Ectodermal cell (in vitro differentiated cells): Measurements from ENCODE around the gene SHISAL1.

Source experiments
- H3K27ac ChIP-seq: 2 replicates; pipeline ENCODE4 v1.7.0; 2013; ENCODE audit warnings: mild to moderate bottlenecking, low read depth, low read length; ENCODE audit not compliant: insufficient read depth, poor library complexity, severe bottlenecking
- H3K27me3 ChIP-seq: 2 replicates; pipeline ENCODE4 v1.7.0; 2013; ENCODE audit warnings: mild to moderate bottlenecking, low read length; ENCODE audit not compliant: insufficient read depth, control insufficient read depth, poor library complexity, severe bottlenecking
- H3K36me3 ChIP-seq: one replicate; pipeline ENCODE4 v1.7.0; 2013; ENCODE audit warnings: low read length; ENCODE audit not compliant: control insufficient read depth, insufficient read depth
- H3K4me1 ChIP-seq: one replicate; pipeline ENCODE4 v1.7.0; 2013; ENCODE audit warnings: low read length; ENCODE audit not compliant: control insufficient read depth, insufficient read depth
- H3K4me3 ChIP-seq: 2 replicates; pipeline ENCODE4 v1.7.0; 2013; ENCODE audit warnings: low read depth, low read length, control low read depth; ENCODE audit not compliant: insufficient read depth
- H3K9me3 ChIP-seq: 2 replicates; pipeline ENCODE4 v1.7.0; 2013; ENCODE audit warnings: mild to moderate bottlenecking, low read length, moderate library complexity; ENCODE audit not compliant: control insufficient read depth
- WGBS, 2 experiments: methylation state at CpG; one replicate each; pipeline ENCODE4 v1.1.7; 2013; ENCODE audit warnings: missing lambda C conversion rate in 2 of 2; 5-methylcytosine and 5-hydroxymethylcytosine counted together

Gene SHISAL1

DNA sequence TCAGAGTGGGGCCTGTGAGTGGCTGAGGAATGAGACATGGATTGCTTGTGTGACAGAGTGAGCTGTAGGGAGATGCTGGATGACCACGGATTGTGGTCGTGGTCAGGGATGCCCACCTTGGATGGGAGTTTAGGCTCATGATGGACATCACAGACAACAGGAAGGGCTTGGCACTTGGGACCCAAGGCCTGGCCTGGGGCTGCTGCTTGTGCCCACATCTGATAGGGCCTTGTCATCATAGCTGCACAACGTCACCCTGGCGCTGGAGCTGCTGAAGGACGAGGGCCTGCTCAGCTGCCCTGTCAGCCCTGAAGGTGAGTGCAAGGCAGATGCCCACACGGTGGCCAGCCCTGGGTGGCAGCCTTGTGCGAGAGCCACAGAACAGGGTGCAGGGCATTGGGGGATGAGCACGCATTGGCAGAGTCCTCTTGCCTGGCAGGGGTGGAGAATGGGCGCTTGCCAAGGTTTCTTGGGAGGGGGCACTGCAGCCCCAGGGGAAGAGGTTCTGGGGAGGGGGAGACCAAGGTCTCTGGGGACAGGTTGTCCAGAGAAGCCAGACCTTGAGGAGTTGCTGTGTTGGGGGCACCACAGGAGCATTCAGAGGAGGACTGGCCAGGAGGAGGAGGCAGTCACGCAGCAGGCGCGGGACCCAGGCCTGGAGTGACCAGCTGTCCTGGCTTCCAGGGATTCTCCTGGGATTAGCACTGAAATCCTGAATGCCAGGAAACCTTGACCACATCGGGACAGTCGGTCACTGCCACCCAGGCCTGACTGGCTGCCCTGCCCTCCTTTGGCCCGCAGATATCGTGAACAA is 107.0 kb downstream of the SHISAL1 start:
- H3K27me3 ChIP-seq, result no peaks in the 10 kb centered on the region
- 95 to 96% methylated on average over 16 of the region's 16 CpGs for WGBS, 2 experiments

DNA sequence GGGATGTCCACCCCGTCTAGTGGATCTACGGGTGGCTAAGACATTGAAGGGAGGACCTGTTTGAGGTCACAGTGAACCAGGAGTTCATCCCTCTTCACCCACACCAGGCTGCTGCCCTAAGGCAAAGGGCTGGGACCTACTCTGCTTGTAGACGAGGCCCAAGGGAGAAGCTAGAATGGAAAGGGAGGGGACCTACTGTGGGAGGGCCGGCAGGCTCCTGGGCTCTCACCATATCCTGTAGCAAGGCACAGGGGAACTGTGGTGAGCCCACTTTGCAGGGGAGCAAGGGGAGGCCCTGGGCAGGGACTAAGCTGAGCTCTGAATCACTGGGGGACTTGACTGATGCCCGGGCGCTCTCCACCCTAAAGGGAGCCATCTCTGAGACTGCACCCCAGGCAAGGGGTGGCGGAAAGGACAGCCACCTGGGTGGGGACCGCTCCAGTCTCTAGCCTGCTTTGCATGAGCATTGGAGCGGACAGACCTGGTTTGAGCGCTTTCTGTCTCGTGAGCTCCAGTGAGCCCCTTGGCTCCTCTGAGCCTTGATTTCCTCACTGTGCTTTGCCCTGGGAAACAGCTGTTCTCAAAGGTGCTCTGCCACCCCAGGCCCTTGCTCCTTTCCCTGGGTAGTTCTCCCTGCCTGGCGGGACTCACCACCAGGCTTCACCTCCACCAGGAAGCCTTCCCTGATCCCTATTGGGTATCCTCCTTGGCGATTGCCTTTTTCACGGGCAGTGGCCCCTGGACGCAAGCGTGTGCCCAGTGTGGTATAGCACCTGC is 107.8 kb downstream of the SHISAL1 start:
- 91 to 93% methylated on average over 16 of the region's 16 CpGs for WGBS, 2 experiments
- H3K4me1 ChIP-seq, result no peaks in the 10 kb centered on the region
- no peaks in the 10 kb centered on the region for H3K36me3 ChIP-seq
- no peak overlapping the region for H3K4me3 ChIP-seq
- H3K9me3 ChIP-seq, result no peaks in the 10 kb centered on the region
- H3K27ac ChIP-seq, result no peak overlapping the region
- H3K27me3 ChIP-seq, result no peaks in the 10 kb centered on the region

More for the DNA sequence above, 107.0 kb downstream of the SHISAL1 start:
- Histone ChIP-seq H3K4me1 (no peaks in the 10 kb centered on the region), H3K4me3 (no peak overlapping the region), H3K36me3 (no peaks in the 10 kb centered on the region), H3K27ac (no peak overlapping the region), H3K9me3 (no peaks in the 10 kb centered on the region)

DNA sequence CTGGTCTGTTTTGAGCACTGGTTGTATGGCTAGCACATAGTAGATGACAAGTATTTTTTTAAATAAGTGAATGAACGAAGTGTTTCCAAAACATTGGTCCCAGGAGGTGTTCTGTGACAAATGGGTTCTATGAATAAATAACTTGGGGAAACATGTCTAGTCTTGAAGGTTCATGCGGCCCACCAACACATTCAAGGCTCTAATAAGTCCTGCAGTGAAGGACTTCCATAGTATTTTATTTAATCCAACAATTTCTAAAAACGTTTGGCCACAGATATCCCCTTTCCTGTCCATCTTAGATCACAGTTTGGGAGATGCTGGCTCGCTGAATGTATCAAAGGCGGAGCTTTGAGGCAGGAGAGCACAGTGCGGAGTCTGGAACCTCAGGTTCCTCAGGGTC is 109.5 kb downstream of the SHISAL1 start:
- 93 to 94% methylated on average over 6 of the region's 6 CpGs for WGBS, 2 experiments
- H3K4me1 ChIP-seq, result no peaks in the 10 kb centered on the region
- H3K27me3 ChIP-seq, result no peaks in the 10 kb centered on the region
- H3K27ac ChIP-seq, result no peak overlapping the region
- H3K36me3 ChIP-seq, result no peaks in the 10 kb centered on the region
- H3K4me3 ChIP-seq, result no peak overlapping the region
- no peaks in the 10 kb centered on the region for H3K9me3 ChIP-seq

DNA sequence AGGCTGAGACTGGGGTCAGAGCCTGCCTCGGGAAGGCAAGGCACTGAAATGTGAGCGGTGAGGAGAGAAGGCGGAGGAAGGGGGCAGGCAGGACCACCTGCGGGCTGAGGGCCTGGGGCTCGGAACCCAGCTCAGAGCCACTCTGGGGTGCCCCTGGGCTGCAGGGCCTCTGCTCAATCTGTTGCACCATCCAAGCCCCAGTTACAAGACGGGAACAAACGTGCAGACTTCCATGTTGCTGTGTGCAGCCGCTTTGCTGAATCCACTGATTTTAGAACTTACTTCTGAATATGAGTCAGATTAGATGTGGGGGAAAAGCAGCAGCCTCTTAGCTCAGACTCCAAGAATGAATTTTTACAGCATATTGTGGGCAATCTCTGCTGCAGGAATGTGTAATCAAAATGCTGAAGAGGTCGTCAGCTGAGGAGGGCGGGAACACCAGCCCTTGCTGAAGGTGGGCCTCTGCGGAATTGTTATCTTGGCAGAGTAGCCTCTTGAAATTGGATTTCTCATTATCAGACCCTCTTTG is 110.4 kb downstream of the SHISAL1 start:
- H3K4me1 ChIP-seq, result no peaks in the 10 kb centered on the region
- no peaks in the 10 kb centered on the region for H3K27me3 ChIP-seq
- no peaks in the 10 kb centered on the region for H3K36me3 ChIP-seq
- H3K4me3 ChIP-seq, result no peak overlapping the region
- no peaks in the 10 kb centered on the region for H3K9me3 ChIP-seq
- WGBS, 2 experiments, result 79 to 81% methylated on average over 11 of the region's 11 CpGs
- no peak overlapping the region for H3K27ac ChIP-seq

DNA sequence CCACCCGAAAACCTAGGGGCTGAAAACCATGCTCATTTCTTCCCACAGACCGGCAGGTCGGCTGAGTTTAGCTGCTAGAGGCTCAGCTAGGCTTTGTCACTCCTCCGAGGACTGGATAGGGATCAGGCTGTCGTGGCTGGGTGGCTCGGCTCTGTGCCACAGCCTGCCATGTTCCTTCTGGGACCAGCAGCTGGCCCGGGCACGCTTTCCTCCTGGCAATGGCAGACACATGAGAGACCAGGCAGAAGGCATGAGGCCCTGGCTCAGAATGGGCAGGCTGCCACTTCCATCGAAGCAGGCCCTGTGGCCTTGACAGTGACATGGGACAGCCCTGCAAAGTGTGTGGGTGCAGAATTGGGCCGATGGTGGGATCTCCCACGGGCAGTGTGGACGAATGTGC is 111.1 kb downstream of the SHISAL1 start:
- WGBS, 2 experiments, result 94% methylated on average over 12 of the region's 12 CpGs
- Histone ChIP-seq H3K9me3 (no peaks in the 10 kb centered on the region), H3K4me1 (no peaks in the 10 kb centered on the region)

DNA sequence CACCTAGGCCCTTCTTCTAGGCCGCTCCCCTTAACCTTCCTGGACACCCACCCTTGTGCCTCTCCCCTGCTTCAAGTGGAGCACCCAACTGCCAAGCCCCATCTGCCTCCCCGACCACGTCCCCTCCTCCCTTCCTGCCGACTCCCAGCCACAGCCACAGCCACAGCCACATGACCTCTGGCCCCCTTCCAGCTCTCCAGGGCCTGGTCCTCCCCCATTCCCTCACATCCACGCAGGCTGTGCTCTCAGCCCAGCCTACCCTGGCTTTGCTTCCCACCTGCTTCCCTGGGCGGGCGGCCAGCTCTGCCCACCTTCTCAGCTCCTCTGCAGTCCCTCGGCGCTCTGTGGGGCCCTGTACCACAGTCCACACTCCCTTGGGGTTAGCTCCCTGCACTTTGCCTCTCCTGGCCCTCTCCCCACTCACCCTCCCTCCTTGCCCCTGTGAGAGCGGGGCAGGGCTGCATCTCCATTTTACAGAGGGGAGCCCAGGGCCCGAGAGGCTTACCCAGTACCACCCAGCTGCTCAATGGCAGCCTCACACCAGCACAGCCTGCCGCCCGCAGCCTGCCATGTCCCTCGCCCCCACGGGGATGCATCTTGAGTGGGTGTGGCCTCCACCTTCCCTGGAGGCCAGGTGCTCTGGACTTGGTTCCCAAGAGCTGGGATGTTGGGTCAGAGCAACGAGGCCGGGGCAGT is 111.7 kb downstream of the SHISAL1 start:
- H3K9me3 ChIP-seq, result no peaks in the 10 kb centered on the region
- no peaks in the 10 kb centered on the region for H3K36me3 ChIP-seq
- no peak overlapping the region for H3K4me3 ChIP-seq
- WGBS, 2 experiments, result 91 to 92% methylated on average over 17 of the region's 17 CpGs
- H3K27ac ChIP-seq, result no peak overlapping the region
- H3K4me1 ChIP-seq, result no peaks in the 10 kb centered on the region
- H3K27me3 ChIP-seq, result no peaks in the 10 kb centered on the region

More for the DNA sequence above, 111.1 kb downstream of the SHISAL1 start:
- no peak overlapping the region for H3K4me3 ChIP-seq
- H3K27me3 ChIP-seq, result no peaks in the 10 kb centered on the region
- no peak overlapping the region for H3K27ac ChIP-seq
- H3K36me3 ChIP-seq, result no peaks in the 10 kb centered on the region

DNA sequence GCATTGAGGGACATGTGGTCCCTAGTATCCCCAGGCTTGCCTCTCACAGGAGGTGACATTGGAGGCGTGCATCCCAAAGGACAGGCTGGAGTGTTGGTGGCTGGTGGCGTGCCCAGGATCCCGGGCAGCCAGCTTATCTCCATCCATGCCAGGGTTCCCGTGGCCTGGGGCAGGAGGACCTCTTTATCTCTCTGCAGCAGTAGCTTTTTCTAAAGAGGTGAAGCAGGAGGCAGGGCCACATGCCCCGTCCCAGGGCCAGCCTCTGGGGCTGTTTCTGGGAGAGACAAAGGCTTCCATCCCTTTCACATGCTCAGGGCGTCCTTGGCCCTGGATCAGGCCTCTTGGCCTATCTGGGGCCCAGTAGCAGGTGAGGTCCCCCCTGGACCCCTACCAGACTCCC is 112.3 kb downstream of the SHISAL1 start:
- H3K9me3 ChIP-seq, result no peaks in the 10 kb centered on the region
- 91 to 93% methylated on average over 6 of the region's 6 CpGs for WGBS, 2 experiments
- H3K4me1 ChIP-seq, result no peaks in the 10 kb centered on the region
- H3K27ac ChIP-seq, result no peak overlapping the region
- H3K36me3 ChIP-seq, result no peaks in the 10 kb centered on the region
- no peaks in the 10 kb centered on the region for H3K27me3 ChIP-seq
- no peak overlapping the region for H3K4me3 ChIP-seq

DNA sequence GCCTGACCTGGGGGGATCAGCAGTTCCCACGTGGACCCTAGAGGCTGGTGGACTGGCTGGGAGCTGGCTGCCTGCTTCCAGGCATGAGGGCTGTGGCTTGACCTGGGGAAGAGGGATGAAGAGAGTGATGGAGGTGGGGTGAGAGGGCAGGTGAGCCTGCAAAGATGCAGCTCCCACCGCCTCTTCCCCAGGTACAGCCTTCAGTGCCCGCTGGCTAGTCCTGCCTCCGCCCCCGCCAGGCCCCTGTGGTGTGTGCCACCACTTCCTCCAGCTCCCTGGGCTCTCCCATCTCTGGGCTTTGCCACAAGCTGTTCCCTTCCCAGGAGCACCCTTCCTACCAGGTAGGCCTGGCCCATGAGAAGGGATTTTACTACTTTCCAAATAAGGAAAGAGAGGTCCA is 112.9 kb downstream of the SHISAL1 start:
- H3K27me3 ChIP-seq, result no peaks in the 10 kb centered on the region
- no peak overlapping the region for H3K27ac ChIP-seq
- WGBS, 2 experiments, result 90 to 92% methylated on average over 5 of the region's 5 CpGs
- H3K4me1 ChIP-seq, result no peaks in the 10 kb centered on the region
- no peaks in the 10 kb centered on the region for H3K9me3 ChIP-seq
- no peaks in the 10 kb centered on the region for H3K36me3 ChIP-seq
- H3K4me3 ChIP-seq, result no peak overlapping the region

DNA sequence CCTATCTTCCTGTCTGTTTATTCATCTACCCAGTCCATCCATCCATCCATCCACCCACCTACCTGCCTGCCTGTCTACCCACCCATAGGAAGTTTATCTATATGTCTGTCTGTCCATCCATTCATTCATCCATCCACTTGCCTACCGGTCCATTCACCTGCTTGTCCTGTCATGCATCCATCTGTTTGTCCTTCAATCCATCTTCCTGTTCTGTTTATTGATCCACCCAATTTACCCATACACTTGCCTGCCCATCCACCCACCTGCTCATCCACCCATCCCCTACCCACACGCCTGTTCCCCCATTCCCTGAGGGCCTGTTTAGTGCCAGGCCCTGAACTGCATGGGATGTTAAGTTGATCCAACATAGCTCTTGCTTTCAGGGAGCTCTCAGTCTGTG is 113.6 kb downstream of the SHISAL1 start:
- H3K36me3 ChIP-seq, result no peaks in the 10 kb centered on the region
- WGBS, 2 experiments, result 90 to 93% methylated on average over 2 of the region's 2 CpGs
- H3K27ac ChIP-seq, result no peak overlapping the region
- H3K27me3 ChIP-seq, result no peaks in the 10 kb centered on the region
- no peaks in the 10 kb centered on the region for H3K4me1 ChIP-seq
- no peak overlapping the region for H3K4me3 ChIP-seq
- no peaks in the 10 kb centered on the region for H3K9me3 ChIP-seq

DNA sequence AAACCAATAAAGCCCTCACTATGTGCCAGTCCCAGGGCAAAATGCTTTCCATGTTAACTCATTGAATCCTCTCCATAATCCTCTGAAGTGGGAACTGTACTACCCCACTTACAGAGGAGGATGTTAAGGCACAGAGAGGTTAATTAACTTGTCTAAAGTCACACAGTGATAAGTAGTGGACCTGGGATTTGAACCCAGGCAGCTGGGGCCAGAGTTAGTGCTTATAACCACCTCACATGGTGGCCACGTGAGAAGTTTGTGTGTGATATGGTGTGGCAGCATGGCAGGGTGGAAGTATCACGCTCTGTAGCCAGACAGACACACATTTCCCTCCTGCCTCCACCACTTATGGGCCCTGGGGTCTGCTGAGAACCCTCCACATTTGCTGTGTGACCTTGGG is 115.5 kb downstream of the SHISAL1 start:
- Histone ChIP-seq H3K27me3 (no peaks in the 10 kb centered on the region), H3K27ac (no peak overlapping the region), H3K9me3 (no peaks in the 10 kb centered on the region), H3K4me3 (no peak overlapping the region), H3K4me1 (no peaks in the 10 kb centered on the region), H3K36me3 (no peaks in the 10 kb centered on the region)
- 75 to 96% methylated on average over 2 of the region's 2 CpGs for WGBS, 2 experiments
